Measurements from ENCODE around the gene HDLBP.

DNA sequence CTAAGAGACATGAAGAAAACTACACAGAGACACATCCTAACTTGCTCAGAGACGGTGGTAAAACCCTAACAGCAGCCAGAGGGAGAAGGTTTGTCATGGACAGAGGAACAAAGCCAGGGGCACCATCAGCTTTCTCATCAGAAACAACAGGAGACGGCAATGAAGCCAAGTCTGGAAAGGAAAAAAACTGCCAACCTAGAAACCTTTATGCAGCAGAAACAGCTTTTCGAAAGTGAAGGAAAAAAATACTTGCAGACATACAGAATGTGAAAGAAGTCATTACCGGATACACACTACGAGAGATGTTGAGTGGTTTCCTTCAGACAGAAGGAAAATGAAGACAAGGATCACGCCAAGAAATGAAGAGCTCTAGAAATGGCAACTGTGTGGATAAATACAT, 71.1 kb downstream of the HDLBP start:
- TF ChIP-seq POLR2A (IDR thresholded peaks at IDR 0.05), result no peak
- TF ChIP-seq, protein P1, sequence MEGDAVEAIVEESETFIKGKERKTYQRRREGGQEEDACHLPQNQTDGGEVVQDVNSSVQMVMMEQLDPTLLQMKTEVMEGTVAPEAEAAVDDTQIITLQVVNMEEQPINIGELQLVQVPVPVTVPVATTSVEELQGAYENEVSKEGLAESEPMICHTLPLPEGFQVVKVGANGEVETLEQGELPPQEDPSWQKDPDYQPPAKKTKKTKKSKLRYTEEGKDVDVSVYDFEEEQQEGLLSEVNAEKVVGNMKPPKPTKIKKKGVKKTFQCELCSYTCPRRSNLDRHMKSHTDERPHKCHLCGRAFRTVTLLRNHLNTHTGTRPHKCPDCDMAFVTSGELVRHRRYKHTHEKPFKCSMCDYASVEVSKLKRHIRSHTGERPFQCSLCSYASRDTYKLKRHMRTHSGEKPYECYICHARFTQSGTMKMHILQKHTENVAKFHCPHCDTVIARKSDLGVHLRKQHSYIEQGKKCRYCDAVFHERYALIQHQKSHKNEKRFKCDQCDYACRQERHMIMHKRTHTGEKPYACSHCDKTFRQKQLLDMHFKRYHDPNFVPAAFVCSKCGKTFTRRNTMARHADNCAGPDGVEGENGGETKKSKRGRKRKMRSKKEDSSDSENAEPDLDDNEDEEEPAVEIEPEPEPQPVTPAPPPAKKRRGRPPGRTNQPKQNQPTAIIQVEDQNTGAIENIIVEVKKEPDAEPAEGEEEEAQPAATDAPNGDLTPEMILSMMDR (IDR thresholded peaks at IDR 0.05), result no peak
- TF ChIP-seq POLR2AphosphoS5 (IDR thresholded peaks at IDR 0.05; ENCODE audit: insufficient read depth in 1 of 2, low read depth in 1 of 2), result no peak
